ENCODE measurements around the gene BLOC1S6. TPM values are rescaled to one million over a fixed set of nuclear protein-coding genes. Genes with fewer than 3 reads are reported as not detected.

BLOC1S6 gene
- total and polyA plus RNA-seq, 9 of the 15 experiments (the other 6 are each of a cell fraction or from before 2014, with no cell fraction given) = 18.2 to 72.4 (median 38.4) TPM

GRCh38 chr15:45581919-45582318, 5.3 kb upstream of the BLOC1S6 start:
- BruUV-seq (replicated peaks) = no TSS peak
- no peak overlapping the region for H3K27ac ChIP-seq (ENCODE audit: extremely low read depth, low read depth, low read length)
- ATAC-seq (no peak), DNase-seq (ENCODE audit: extremely low read depth in 1 of 4, low spot score in 3 of 4) (no peak), FAIRE-seq (no peak)
- H3K4me3 ChIP-seq = no peak overlapping the region
- no peaks in the 10 kb centered on the region for H3K9me3 ChIP-seq (replicated peaks; ENCODE audit: control insufficient read depth, insufficient read depth, low read depth, low read length)
- H3K4me2 ChIP-seq (ENCODE audit: insufficient read depth, low read length) = no peak overlapping the region
- H2AFZ ChIP-seq (ENCODE audit: low read depth, low read length) = no peak overlapping the region
- 81% methylated on average over 2 of the region's 2 CpGs for WGBS (ENCODE audit: insufficient coverage, low coverage, missing lambda C conversion rate)
- intact Hi-C loops (cut with micrococcal nuclease) (no loop called here), in situ Hi-C loops (cut with MboI) (no loop called here)
- no peaks in the 10 kb centered on the region for H3K36me3 ChIP-seq (ENCODE audit: control insufficient read depth, insufficient read depth, low read length)
- H3K4me1 ChIP-seq (replicated peaks in 1 of 2; ENCODE audit: control insufficient read depth in 2 of 2, insufficient read depth in 2 of 2, low read length in 2 of 2) = peaks cover 0 to 13% of the 10 kb centered on the region in 2 experiments; a peak in 3 of 5 replicates
- POLR2A ChIA-PET = interaction anchor here (0.5 kb wide), 1 partner anchor 93 kb away, joined by 3 read pairs; no protein-coding TSS in a partner anchor
- H3K9me1 ChIP-seq (ENCODE audit: control insufficient read depth, insufficient read depth, low read length) = no peaks in the 10 kb centered on the region
- no peak overlapping the region for H3K9ac ChIP-seq (ENCODE audit: insufficient read depth in 1 of 2, low read depth in 2 of 2, low read length in 2 of 2)
- no peaks in the 10 kb centered on the region for H3K27me3 ChIP-seq (ENCODE audit: control insufficient read depth in 2 of 2, insufficient read depth in 2 of 2, low read length in 2 of 2)
- peaks cover 14% of the 10 kb centered on the region for H3K79me2 ChIP-seq (ENCODE audit: control insufficient read depth, insufficient read depth, low read length)
- no peaks in the 10 kb centered on the region for H4K20me1 ChIP-seq (replicated peaks; ENCODE audit: control insufficient read depth, insufficient read depth, low read length)
- CTCF ChIA-PET (ENCODE audit: low intra/inter-chr PET ratio) = no interaction called here
- TF ChIP-seq ATF4 (CRISPR knock-in tag; IDR thresholded peaks at IDR 0.05) (no peak), ZNF239 (CRISPR knock-in tag; IDR thresholded peaks at IDR 0.05) (no peak), STAT5A (IDR thresholded peaks at IDR 0.05; ENCODE audit: borderline replicate concordance, low read length) (no peak), YY1 (IDR thresholded peaks at IDR 0.05; ENCODE audit: borderline replicate concordance in 1 of 3, control insufficient read depth in 1 of 3, extremely low read depth in 1 of 3, insufficient read depth in 3 of 3, insufficient read length in 1 of 3, insufficient replicate concordance in 2 of 3, low read depth in 1 of 3, low read length in 2 of 3) (no peak), ZNF318 (IDR thresholded peaks at IDR 0.05; ENCODE audit: borderline replicate concordance in 1 of 2, low read depth in 1 of 2) (no peak), ARHGAP35 (IDR thresholded peaks at IDR 0.05; ENCODE audit: partially characterized antibody) (no peak), MECOM (CRISPR knock-in tag; IDR thresholded peaks at IDR 0.05) (no peak)
- TF ChIP-seq, protein P1, sequence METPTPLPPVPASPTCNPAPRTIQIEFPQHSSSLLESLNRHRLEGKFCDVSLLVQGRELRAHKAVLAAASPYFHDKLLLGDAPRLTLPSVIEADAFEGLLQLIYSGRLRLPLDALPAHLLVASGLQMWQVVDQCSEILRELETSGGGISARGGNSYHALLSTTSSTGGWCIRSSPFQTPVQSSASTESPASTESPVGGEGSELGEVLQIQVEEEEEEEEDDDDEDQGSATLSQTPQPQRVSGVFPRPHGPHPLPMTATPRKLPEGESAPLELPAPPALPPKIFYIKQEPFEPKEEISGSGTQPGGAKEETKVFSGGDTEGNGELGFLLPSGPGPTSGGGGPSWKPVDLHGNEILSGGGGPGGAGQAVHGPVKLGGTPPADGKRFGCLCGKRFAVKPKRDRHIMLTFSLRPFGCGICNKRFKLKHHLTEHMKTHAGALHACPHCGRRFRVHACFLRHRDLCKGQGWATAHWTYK (CRISPR knock-in tag; IDR thresholded peaks at IDR 0.05) = no peak
- TF ChIP-seq, protein P2, sequence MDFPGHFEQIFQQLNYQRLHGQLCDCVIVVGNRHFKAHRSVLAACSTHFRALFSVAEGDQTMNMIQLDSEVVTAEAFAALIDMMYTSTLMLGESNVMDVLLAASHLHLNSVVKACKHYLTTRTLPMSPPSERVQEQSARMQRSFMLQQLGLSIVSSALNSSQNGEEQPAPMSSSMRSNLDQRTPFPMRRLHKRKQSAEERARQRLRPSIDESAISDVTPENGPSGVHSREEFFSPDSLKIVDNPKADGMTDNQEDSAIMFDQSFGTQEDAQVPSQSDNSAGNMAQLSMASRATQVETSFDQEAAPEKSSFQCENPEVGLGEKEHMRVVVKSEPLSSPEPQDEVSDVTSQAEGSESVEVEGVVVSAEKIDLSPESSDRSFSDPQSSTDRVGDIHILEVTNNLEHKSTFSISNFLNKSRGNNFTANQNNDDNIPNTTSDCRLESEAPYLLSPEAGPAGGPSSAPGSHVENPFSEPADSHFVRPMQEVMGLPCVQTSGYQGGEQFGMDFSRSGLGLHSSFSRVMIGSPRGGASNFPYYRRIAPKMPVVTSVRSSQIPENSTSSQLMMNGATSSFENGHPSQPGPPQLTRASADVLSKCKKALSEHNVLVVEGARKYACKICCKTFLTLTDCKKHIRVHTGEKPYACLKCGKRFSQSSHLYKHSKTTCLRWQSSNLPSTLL (IDR thresholded peaks at IDR 0.05) = no peak

Measured in K562 (cell line).